Activated naive CD8-positive, alpha-beta T cell treated with anti-CD3 and anti-CD28 coated beads, Interleukin-2, amount 50 U/mL, for 24 hours (primary cell): ENCODE measurements around the gene SNX33.

Source experiments
- ATAC-seq: fragments of 150-1000 bp; cut with Tn5 transposase; one replicate; pipeline ENCODE4 v1.10.0; 2021
- DNase-seq: peaks from one replicate; pipeline ENCODE4 v3.0.0; 2021
- H3K27ac Mint-ChIP-seq: one replicate; pipeline ENCODE4 v1.8.0; 2021; ENCODE audit warnings: mild to moderate bottlenecking, mixed read lengths
- H3K27me3 Mint-ChIP-seq: one replicate; pipeline ENCODE4 v1.8.0; 2021; ENCODE audit warnings: mixed read lengths
- H3K36me3 Mint-ChIP-seq: one replicate; pipeline ENCODE4 v1.8.0; 2021; ENCODE audit warnings: low read depth, mixed read lengths
- H3K4me1 Mint-ChIP-seq: one replicate; pipeline ENCODE4 v1.8.0; 2021; ENCODE audit warnings: mixed read lengths
- H3K4me3 Mint-ChIP-seq: one replicate; pipeline ENCODE4 v1.8.0; 2021; ENCODE audit warnings: mild to moderate bottlenecking, moderate library complexity, mixed read lengths
- H3K9me3 Mint-ChIP-seq: one replicate; pipeline ENCODE4 v1.8.0; 2021; ENCODE audit warnings: mixed read lengths

SNX33 gene

GRCh38 chr15:75650908-75651809, 3.4 kb downstream of the SNX33 start:
- DNase-seq = peak; percentile 14
- Mint-ChIP-seq H3K36me3 (no peaks in the 10 kb centered on the region), H3K9me3 (no peaks in the 10 kb centered on the region), H3K27ac (peak overlapping the region; percentile 46), H3K4me3 (peak overlapping the region; percentile 18), H3K27me3 (peaks cover 2% of the 10 kb centered on the region), H3K4me1 (peaks cover 35% of the 10 kb centered on the region)
- no peak for ATAC-seq

DNA sequence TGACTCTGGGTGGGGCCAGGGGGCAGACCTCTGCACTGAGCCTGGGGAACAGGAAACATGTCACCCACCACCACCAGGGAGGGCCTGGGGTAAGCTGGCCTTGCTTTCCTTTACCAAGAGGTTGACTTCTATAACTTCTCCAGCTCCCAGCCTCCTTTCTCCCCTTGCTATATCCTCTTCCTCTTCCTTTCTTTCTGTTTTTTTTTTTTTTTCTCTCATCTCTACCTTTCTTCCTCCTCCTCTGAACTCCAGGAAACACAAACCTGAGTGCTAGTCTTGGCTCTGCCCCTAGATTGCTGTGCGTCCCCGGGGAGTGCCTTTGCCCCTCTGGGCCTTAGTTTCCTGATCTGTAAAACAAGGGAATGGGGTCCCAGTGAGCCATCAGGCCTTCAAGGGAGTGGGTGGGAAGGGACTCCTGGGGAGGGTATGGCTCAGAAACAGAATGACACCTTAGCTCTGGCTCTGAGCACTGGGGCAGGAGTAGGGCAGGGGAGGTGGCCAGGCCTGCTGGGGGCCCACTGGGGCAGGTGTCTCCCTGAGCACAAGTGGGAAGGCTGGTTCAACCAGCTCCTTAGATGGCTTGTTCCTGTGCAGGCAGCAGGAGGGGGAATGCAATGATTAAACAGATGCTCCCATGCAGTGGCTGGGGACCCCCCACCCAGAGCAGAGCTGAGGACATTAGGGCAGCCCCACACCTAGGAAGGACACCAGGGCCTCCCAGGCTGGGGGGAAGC, 4.3 kb downstream of the SNX33 start:
- peak; percentile 16 for DNase-seq
- peaks cover 29% of the 10 kb centered on the region for H3K4me1 Mint-ChIP-seq

GRCh38 chr15:75653347-75653913, 5.7 kb downstream of the SNX33 start:
- no peaks in the 10 kb centered on the region for H3K9me3 Mint-ChIP-seq
- no peak overlapping the region for H3K4me3 Mint-ChIP-seq
- no peaks in the 10 kb centered on the region for H3K36me3 Mint-ChIP-seq
- DNase-seq = no peak
- peaks cover 24% of the 10 kb centered on the region for H3K4me1 Mint-ChIP-seq
- H3K27me3 Mint-ChIP-seq = no peaks in the 10 kb centered on the region
- no peak overlapping the region for H3K27ac Mint-ChIP-seq
- ATAC-seq = no peak

More for the DNA sequence above, 4.3 kb downstream of the SNX33 start:
- H3K4me3 Mint-ChIP-seq = no peak overlapping the region
- H3K9me3 Mint-ChIP-seq = no peaks in the 10 kb centered on the region
- H3K36me3 Mint-ChIP-seq = no peaks in the 10 kb centered on the region
- H3K27me3 Mint-ChIP-seq = peaks cover 2% of the 10 kb centered on the region
- no peak for ATAC-seq
- H3K27ac Mint-ChIP-seq = peak overlapping the region; percentile 46

DNA sequence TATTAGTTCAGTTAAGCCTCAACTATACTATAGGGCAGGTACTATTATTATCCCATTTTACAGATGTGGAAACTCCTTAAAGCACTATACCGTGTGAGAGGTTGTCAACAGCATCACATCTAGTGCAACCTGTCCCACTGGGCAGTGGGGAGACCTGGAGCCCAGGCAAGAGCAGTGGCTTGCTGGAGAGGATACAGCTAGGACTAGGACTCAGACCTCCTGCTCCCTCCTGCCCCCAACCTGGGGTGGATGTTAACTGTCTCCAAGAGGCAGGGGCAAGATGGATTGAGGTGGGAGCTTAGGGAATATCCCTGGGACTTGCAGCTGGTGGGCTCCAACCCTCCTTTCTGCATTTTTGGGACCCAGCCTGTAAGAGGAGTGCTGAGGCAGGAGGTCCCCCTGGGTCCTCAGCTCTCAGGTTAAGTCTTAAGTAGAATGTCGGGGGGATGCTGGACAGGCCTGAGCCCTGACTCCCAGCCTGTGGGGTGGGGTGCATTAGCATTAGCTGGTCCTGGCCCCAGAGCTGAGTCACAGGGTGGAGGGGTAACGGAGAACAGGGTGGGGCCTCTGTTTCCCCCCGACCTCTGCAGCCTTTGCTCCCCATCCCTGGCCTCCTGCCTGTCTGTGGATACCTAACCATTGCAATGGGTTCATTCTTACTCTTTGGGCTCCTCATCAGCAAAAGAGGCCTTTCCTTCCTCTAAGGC, 6.6 kb downstream of the SNX33 start:
- no peaks in the 10 kb centered on the region for H3K9me3 Mint-ChIP-seq
- ATAC-seq = no peak
- no peak overlapping the region for H3K27ac Mint-ChIP-seq
- no peaks in the 10 kb centered on the region for H3K36me3 Mint-ChIP-seq
- H3K27me3 Mint-ChIP-seq = no peaks in the 10 kb centered on the region
- H3K4me1 Mint-ChIP-seq = peaks cover 22% of the 10 kb centered on the region
- H3K4me3 Mint-ChIP-seq = no peak overlapping the region
- DNase-seq = no peak

DNA sequence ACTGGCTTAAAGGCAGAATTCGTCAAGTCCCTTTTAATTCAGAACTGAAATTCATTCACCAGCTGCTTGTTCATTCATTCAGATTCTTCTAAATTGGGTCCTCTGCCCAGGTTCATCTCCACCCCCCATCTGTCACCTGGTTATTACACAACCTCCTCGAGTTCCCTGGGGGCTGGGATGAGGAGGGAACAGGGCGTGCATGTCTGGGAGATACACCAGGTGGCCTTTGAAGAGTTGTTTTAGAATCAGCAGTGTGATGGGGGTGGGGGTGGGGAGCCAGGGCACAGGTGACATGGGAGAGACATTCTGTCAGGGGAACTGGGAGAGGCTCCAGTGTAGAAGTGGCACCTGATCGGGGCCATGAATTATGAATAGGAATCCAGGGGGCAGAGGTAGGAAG, 8.2 kb downstream of the SNX33 start:
- Mint-ChIP-seq H3K4me3 (no peak overlapping the region), H3K4me1 (peaks cover 12% of the 10 kb centered on the region), H3K27ac (no peak overlapping the region), H3K36me3 (no peaks in the 10 kb centered on the region), H3K27me3 (no peaks in the 10 kb centered on the region), H3K9me3 (no peaks in the 10 kb centered on the region)
- no peak for ATAC-seq
- DNase-seq = no peak

- H3K27me3 Mint-ChIP-seq = no peaks in the 10 kb centered on the region
- ATAC-seq (no peak), DNase-seq (no peak)
- H3K27ac Mint-ChIP-seq = no peak overlapping the region
- H3K4me3 Mint-ChIP-seq = no peak overlapping the region
- no peaks in the 10 kb centered on the region for H3K36me3 Mint-ChIP-seq
- H3K4me1 Mint-ChIP-seq = peaks cover 8% of the 10 kb centered on the region
- no peaks in the 10 kb centered on the region for H3K9me3 Mint-ChIP-seq
Observed at GRCh38 chr15:75656331-75656730, 8.6 kb downstream of the SNX33 start.

GRCh38 chr15:75656813-75657212, 9.1 kb downstream of the SNX33 start:
- Mint-ChIP-seq H3K36me3 (no peaks in the 10 kb centered on the region), H3K27me3 (no peaks in the 10 kb centered on the region), H3K27ac (no peak overlapping the region), H3K4me3 (no peak overlapping the region), H3K4me1 (peaks cover 3% of the 10 kb centered on the region), H3K9me3 (no peaks in the 10 kb centered on the region)
- ATAC-seq (no peak), DNase-seq (no peak)

GRCh38 chr15:75659141-75659771, 11.5 kb downstream of the SNX33 start:
- H3K4me1 Mint-ChIP-seq = no peaks in the 10 kb centered on the region
- DNase-seq (no peak), ATAC-seq (no peak)
- no peak overlapping the region for H3K27ac Mint-ChIP-seq
- H3K36me3 Mint-ChIP-seq = no peaks in the 10 kb centered on the region
- H3K27me3 Mint-ChIP-seq = no peaks in the 10 kb centered on the region
- no peak overlapping the region for H3K4me3 Mint-ChIP-seq
- H3K9me3 Mint-ChIP-seq = no peaks in the 10 kb centered on the region

GRCh38 chr15:75659928-75660645, 12.4 kb downstream of the SNX33 start:
- Mint-ChIP-seq H3K27me3 (no peaks in the 10 kb centered on the region), H3K9me3 (no peaks in the 10 kb centered on the region), H3K36me3 (no peaks in the 10 kb centered on the region), H3K4me1 (no peaks in the 10 kb centered on the region), H3K4me3 (no peak overlapping the region), H3K27ac (no peak overlapping the region)
- DNase-seq = no peak
- no peak for ATAC-seq

DNA sequence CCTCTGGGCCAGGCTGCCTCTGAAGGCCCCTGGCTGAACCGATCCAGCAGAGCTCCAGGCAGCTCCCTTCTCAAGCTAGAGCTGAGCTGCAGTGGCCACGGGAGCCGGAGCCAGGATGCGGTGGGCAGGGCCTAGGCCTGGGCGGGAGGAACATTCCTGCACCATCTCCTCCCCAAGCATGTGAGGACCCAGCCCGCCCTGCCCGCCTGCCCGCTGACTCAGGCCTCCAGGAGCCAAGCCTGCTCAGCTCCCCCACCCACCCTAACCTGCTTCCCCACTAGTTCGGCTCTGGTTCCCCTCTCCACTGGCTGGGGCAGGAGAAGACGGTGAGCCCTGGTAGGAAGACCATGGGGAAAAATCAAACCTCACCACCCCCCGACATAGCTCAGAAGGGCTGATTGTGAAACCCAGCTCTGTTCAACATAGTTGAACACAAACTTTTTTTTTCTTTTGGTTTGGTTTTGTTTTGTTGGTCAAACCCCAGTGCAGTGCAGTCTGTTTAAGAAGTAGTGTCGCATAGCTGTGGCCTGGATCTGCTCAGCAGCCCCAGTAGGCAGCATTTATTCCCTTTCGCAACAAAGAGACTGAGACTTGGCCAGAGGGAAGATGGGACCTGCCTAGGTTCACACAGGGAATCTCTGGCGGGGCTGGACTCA, 13.5 kb downstream of the SNX33 start:
- ATAC-seq = peak; percentile 9
- no peak for DNase-seq
- peaks cover 1% of the 10 kb centered on the region for H3K4me1 Mint-ChIP-seq
- no peaks in the 10 kb centered on the region for H3K27me3 Mint-ChIP-seq
- H3K27ac Mint-ChIP-seq = no peak overlapping the region
- H3K36me3 Mint-ChIP-seq = no peaks in the 10 kb centered on the region
- H3K9me3 Mint-ChIP-seq = no peaks in the 10 kb centered on the region
- no peak overlapping the region for H3K4me3 Mint-ChIP-seq

- DNase-seq (no peak), ATAC-seq (no peak)
- Mint-ChIP-seq H3K27me3 (no peaks in the 10 kb centered on the region), H3K4me3 (no peak overlapping the region), H3K9me3 (no peaks in the 10 kb centered on the region), H3K27ac (no peak overlapping the region), H3K36me3 (no peaks in the 10 kb centered on the region), H3K4me1 (peaks cover 1% of the 10 kb centered on the region)
Observed at GRCh38 chr15:75661756-75662140, 14.0 kb downstream of the SNX33 start.

DNA sequence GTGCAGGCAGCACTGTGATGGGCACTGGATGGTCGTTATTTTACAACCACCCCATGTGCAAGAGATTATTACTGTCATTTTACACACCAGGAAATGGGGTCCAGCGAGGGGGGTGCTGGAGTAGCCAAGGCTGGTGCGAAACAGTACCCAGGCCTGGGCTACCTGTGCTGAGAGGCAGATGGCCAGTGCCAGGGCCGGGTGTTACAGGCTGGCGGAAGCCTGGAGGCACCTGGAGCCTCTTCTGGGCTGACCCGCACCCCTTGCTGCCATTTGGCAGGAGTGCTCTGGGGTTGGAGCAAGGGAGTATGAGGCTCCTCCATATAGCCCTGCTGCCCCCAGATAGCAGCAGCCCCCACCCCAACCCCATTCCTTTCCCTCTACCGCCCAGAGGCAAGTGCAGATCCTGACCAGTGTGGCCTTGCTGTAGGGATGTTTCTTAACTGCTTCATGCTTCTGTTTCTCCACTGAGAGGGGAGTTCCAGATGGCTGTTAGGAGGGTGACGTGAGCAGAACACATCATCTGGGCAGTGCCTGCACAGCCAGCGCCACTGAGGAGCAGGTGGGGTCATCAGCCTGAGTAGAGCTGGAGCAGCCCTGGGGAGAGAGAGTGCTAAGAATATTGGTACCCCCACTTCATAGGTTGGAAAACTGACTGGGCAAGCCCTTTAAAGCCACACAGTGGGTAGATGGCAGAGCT, 15.3 kb downstream of the SNX33 start:
- no peaks in the 10 kb centered on the region for H3K36me3 Mint-ChIP-seq
- no peaks in the 10 kb centered on the region for H3K27me3 Mint-ChIP-seq
- H3K27ac Mint-ChIP-seq = no peak overlapping the region
- no peak overlapping the region for H3K4me3 Mint-ChIP-seq
- ATAC-seq (no peak), DNase-seq (no peak)
- H3K4me1 Mint-ChIP-seq = peaks cover 1% of the 10 kb centered on the region
- H3K9me3 Mint-ChIP-seq = no peaks in the 10 kb centered on the region

GRCh38 chr15:75663931-75664421, 16.3 kb downstream of the SNX33 start:
- H3K36me3 Mint-ChIP-seq = no peaks in the 10 kb centered on the region
- H3K27me3 Mint-ChIP-seq = no peaks in the 10 kb centered on the region
- no peak overlapping the region for H3K4me3 Mint-ChIP-seq
- H3K4me1 Mint-ChIP-seq = peaks cover 1% of the 10 kb centered on the region
- H3K27ac Mint-ChIP-seq = no peak overlapping the region
- ATAC-seq = no peak
- H3K9me3 Mint-ChIP-seq = no peaks in the 10 kb centered on the region
- no peak for DNase-seq
